Body of pancreas (tissue), 4 donors: Measurements from ENCODE around the gene SESTD1.

Experiments used
- POLR2A ChIP-seq, 3 donors: fragments of 450-650 bp; IDR thresholded peaks; one replicate each; pipeline ENCODE4 v1.6.1; 2016; ENCODE audit warnings: antibody characterized with exemption in 3 of 3, mild to moderate bottlenecking in 2 of 3
- TF ChIP-seq, protein P1 (sequence below), 7 experiments: fragments of 450-650 bp in 4 of 7; fragments of 200-600 bp in 3 of 7; sonication (generic) in 3 of 7; IDR thresholded peaks; one replicate each; pipeline ENCODE4 v1.5.1; 2016 to 2019; ENCODE audit warnings: antibody characterized with exemption in 7 of 7

DNA sequence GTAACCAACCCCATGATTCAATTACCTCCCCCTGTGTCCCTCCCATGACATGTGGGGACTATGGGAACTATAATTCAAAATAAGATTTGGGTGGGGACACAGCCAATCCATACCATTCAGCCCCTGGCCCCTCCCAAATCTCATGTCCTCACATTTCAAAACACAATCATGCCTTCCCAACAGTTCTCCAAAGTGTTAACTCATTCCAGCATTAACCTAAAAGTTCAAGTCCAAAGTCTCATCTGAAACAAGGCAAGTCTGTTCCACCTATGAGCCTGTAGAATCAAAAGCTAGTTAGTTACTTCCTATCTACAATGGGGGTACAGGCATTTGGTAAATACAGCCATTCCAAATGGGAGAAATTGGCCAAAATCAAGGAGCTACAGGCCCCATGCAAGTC, 182.7 kb downstream of the SESTD1 start:
- TF ChIP-seq, protein P1, sequence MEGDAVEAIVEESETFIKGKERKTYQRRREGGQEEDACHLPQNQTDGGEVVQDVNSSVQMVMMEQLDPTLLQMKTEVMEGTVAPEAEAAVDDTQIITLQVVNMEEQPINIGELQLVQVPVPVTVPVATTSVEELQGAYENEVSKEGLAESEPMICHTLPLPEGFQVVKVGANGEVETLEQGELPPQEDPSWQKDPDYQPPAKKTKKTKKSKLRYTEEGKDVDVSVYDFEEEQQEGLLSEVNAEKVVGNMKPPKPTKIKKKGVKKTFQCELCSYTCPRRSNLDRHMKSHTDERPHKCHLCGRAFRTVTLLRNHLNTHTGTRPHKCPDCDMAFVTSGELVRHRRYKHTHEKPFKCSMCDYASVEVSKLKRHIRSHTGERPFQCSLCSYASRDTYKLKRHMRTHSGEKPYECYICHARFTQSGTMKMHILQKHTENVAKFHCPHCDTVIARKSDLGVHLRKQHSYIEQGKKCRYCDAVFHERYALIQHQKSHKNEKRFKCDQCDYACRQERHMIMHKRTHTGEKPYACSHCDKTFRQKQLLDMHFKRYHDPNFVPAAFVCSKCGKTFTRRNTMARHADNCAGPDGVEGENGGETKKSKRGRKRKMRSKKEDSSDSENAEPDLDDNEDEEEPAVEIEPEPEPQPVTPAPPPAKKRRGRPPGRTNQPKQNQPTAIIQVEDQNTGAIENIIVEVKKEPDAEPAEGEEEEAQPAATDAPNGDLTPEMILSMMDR (IDR thresholded peaks at IDR 0.05), result no peak
- TF ChIP-seq POLR2A (IDR thresholded peaks at IDR 0.05), result no peak
